Measurements from ENCODE around the gene ZNF672. TPM values are rescaled to one million over a fixed set of nuclear protein-coding genes. Genes with fewer than 3 reads are reported as not detected.
A peak's percentile ranks its signal among the peaks of the same experiment; 100 is the strongest.

The ZNF672 gene
- total and polyA plus RNA-seq, 2 experiments from 2014 or later: 10.3 to 39.7 TPM

- TF ChIP-seq EZH2phosphoT487 (IDR thresholded peaks at IDR 0.05; ENCODE audit: unreplicated experiment): no peak
- no peak for TF ChIP-seq ETS1 (IDR thresholded peaks at IDR 0.05)
- no peak for TF ChIP-seq EZH2 (IDR thresholded peaks at IDR 0.05; ENCODE audit: low read depth, unreplicated experiment)
Observed at GRCh38 chr1:248825136-248825535, 12.9 kb upstream of the ZNF672 start (continued).

- H3K4me3 Mint-ChIP-seq: peak overlapping the region; percentile 89
- peak overlapping the region; percentile 75 for H3K4me3 ChIP-seq
- DNase-seq (ENCODE audit: low spot score) (no peak), ATAC-seq (peak; percentile 31)
- H3K27ac ChIP-seq (ENCODE audit: low read depth): no peak overlapping the region
- peak overlapping the region; percentile 100 for H3K27ac Mint-ChIP-seq
- H3F3A ChIP-seq (replicated peaks; ENCODE audit: low read depth): no peaks in the 10 kb centered on the region
- peak overlapping the region; percentile 72 for H3K4me2 ChIP-seq
- no peaks in the 10 kb centered on the region for H3K36me3 ChIP-seq (ENCODE audit: insufficient read depth)
- H3K27me3 ChIP-seq (ENCODE audit: insufficient read depth): no peaks in the 10 kb centered on the region
- H3K36me3 Mint-ChIP-seq (ENCODE audit: low read depth): peaks cover 25% of the 10 kb centered on the region
- peaks cover 34% of the 10 kb centered on the region for H3K79me2 ChIP-seq (replicated peaks; ENCODE audit: insufficient read depth)
- no peaks in the 10 kb centered on the region; the same call in 1 of the 2 replicates for H3K9me2 ChIP-seq (ENCODE audit: insufficient read depth)
- peaks cover 20% of the 10 kb centered on the region for H3K4me1 Mint-ChIP-seq
- peaks cover 6% of the 10 kb centered on the region for H3K27me3 Mint-ChIP-seq (ENCODE audit: insufficient read depth, low read depth, poor library complexity)
- H2AFZ ChIP-seq: peak overlapping the region; percentile 70; the same call in 1 of the 2 replicates
- TF ChIP-seq POLR2AphosphoS5 (IDR thresholded peaks at IDR 0.05; ENCODE audit: low read depth): peak; percentile 57; the same call in 1 of the 2 replicates
- TF ChIP-seq CREB1 (CRISPR knock-in tag; IDR thresholded peaks at IDR 0.05; ENCODE audit: low read depth): no peak
- peaks cover 7% of the 10 kb centered on the region; the same call in 1 of the 2 replicates for H4K20me1 ChIP-seq (replicated peaks; ENCODE audit: insufficient read depth)
- H3K4me1 ChIP-seq (ENCODE audit: insufficient read depth): peaks cover 10% of the 10 kb centered on the region
- H3K9me3 Mint-ChIP-seq: peaks cover 2% of the 10 kb centered on the region
Observed at GRCh38 chr1:248825573-248825908, 12.5 kb upstream of the ZNF672 start.

- Histone ChIP-seq H3K4me3 (peak within 1 kb of the TSS; percentile 75), H3K4me1 (ENCODE audit: insufficient read depth) (peaks cover 10% of the 10 kb centered on the region), H3K36me3 (ENCODE audit: insufficient read depth) (no peaks in the 10 kb centered on the region), H2AFZ (peak within 1 kb of the TSS; percentile 79), H3K9me2 (ENCODE audit: insufficient read depth) (no peaks in the 10 kb centered on the region; the same call in 1 of the 2 replicates), H3K4me2 (peak within 1 kb of the TSS; percentile 72), H3K27me3 (ENCODE audit: insufficient read depth) (no peaks in the 10 kb centered on the region), H3K27ac (ENCODE audit: low read depth) (peak within 1 kb of the TSS; percentile 89), H3K79me2 (replicated peaks; ENCODE audit: insufficient read depth) (peaks cover 29% of the 10 kb centered on the region), H4K20me1 (replicated peaks; ENCODE audit: insufficient read depth) (peaks cover 4% of the 10 kb centered on the region; the same call in 1 of the 2 replicates), H3F3A (replicated peaks; ENCODE audit: low read depth) (no peaks in the 10 kb centered on the region)
- Mint-ChIP-seq H3K4me1 (peaks cover 20% of the 10 kb centered on the region), H3K27ac (peak within 1 kb of the TSS; percentile 100), H3K36me3 (ENCODE audit: low read depth) (peaks cover 19% of the 10 kb centered on the region), H3K9me3 (peaks cover 7% of the 10 kb centered on the region), H3K4me3 (peak within 1 kb of the TSS; percentile 89), H3K27me3 (ENCODE audit: insufficient read depth, low read depth, poor library complexity) (peaks cover 6% of the 10 kb centered on the region)
- DNase-seq (ENCODE audit: low spot score) (peak; percentile 97), ATAC-seq (peak; percentile 94)
- TF ChIP-seq NANOG (IDR thresholded peaks at IDR 0.05; ENCODE audit: borderline replicate concordance) (no peak), STAT1 (IDR thresholded peaks at IDR 0.05; ENCODE audit: unreplicated experiment) (no peak), ZNF331 (CRISPR knock-in tag; IDR thresholded peaks at IDR 0.05; ENCODE audit: low read depth) (no peak), CTCF (conservative IDR thresholded peaks at IDR 0.05; ENCODE audit: low read depth in 2 of 2) (peak; percentile 73 to 74), CREB1 (CRISPR knock-in tag; IDR thresholded peaks at IDR 0.05; ENCODE audit: low read depth) (peak; percentile 56; the same call in 1 of the 2 replicates), ZNF462 (CRISPR knock-in tag; IDR thresholded peaks at IDR 0.05) (no peak)
Observed at GRCh38 chr1:248825909-248826760, 11.9 kb upstream of the ZNF672 start, which contains the start of gene SH3BP5L. Gene SH3BP5L, minus strand, starts transcription at chr1:248825915. Its CDS starts 980 bp downstream, at chr1:248824935.
